Measurements from ENCODE around the gene GALNTL6. TPM values are rescaled to one million over a fixed set of nuclear protein-coding genes. Genes with fewer than 3 reads are reported as not detected.

GALNTL6 gene
- total RNA-seq, 1 experiment from 2014 or later, result not detected

GRCh38 chr4:172125443-172125842 lies 312.2 kb downstream of the GALNTL6 start:
- Histone ChIP-seq H3K4me2 (ENCODE audit: insufficient read depth, insufficient read length, low read length) (no peak overlapping the region), H3K4ac (ENCODE audit: low read depth, low read length) (no peak overlapping the region), H3K23ac (ENCODE audit: insufficient read length, low read depth, low read length) (no peak overlapping the region), H2BK15ac (ENCODE audit: low read depth, low read length) (no peak overlapping the region), H3K4me1 (ENCODE audit: insufficient read depth, low read length) (no peaks in the 10 kb centered on the region), H3K18ac (ENCODE audit: insufficient read length, low read depth, low read length) (no peak overlapping the region), H2BK120ac (ENCODE audit: low read depth, low read length, poor library complexity, severe bottlenecking) (no peak overlapping the region), H3K27ac (ENCODE audit: insufficient read length, low read depth, low read length) (no peak overlapping the region), H4K20me1 (ENCODE audit: control insufficient read depth, insufficient read depth, insufficient read length) (no peaks in the 10 kb centered on the region), H3K23me2 (ENCODE audit: insufficient read length, low read depth, low read length, poor library complexity, severe bottlenecking) (no peaks in the 10 kb centered on the region), H2AK5ac (ENCODE audit: insufficient read length, low read length) (no peak overlapping the region), H3K79me2 (ENCODE audit: insufficient read depth, low read length) (no peaks in the 10 kb centered on the region), H2BK20ac (ENCODE audit: low read depth, low read length, poor library complexity, severe bottlenecking) (no peak overlapping the region), H2BK12ac (ENCODE audit: insufficient read length, low read depth, low read length) (no peak overlapping the region), H3K9ac (ENCODE audit: extremely low read depth, insufficient read length, low read length) (no peak overlapping the region), H3K14ac (ENCODE audit: insufficient read depth, low read length) (no peak overlapping the region), H4K5ac (ENCODE audit: insufficient read length, low read depth, low read length) (no peak overlapping the region), H2BK5ac (ENCODE audit: insufficient read length, low read length) (no peak overlapping the region), H3K27me3 (ENCODE audit: insufficient read depth, low read length) (no peaks in the 10 kb centered on the region), H2AFZ (ENCODE audit: low read length) (no peak overlapping the region), H3T11ph (ENCODE audit: low read length) (no peak overlapping the region), H4K8ac (replicated peaks; ENCODE audit: insufficient read length, low read depth, low read length) (no peak overlapping the region), H4K91ac (ENCODE audit: insufficient read length, low read depth, low read length) (no peak overlapping the region), H3K56ac (ENCODE audit: insufficient read length, low read depth, low read length) (no peak overlapping the region), H3K9me3 (ENCODE audit: control insufficient read depth, low read depth, low read length) (no peaks in the 10 kb centered on the region), H3K79me1 (ENCODE audit: insufficient read depth, low read depth, low read length, poor library complexity, severe bottlenecking) (no peaks in the 10 kb centered on the region)
- TF ChIP-seq CTCF (conservative IDR thresholded peaks at IDR 0.05), result no peak
- no peak for DNase-seq
- H3K27ac Mint-ChIP-seq, result no peak overlapping the region
- H3K4me1 Mint-ChIP-seq, result no peaks in the 10 kb centered on the region
- no peaks in the 10 kb centered on the region for H3K27me3 Mint-ChIP-seq (ENCODE audit: low read depth)
- no peaks in the 10 kb centered on the region for H3K36me3 Mint-ChIP-seq (ENCODE audit: insufficient read depth in 1 of 3, low read depth in 3 of 3)
- H3K4me3 Mint-ChIP-seq, result no peak overlapping the region
- H3K9me3 Mint-ChIP-seq, result no peaks in the 10 kb centered on the region
